Stomach (tissue), 9 donors: ENCODE data around the gene CCDC93. TPM values are rescaled to one million over a fixed set of nuclear protein-coding genes. Genes with fewer than 3 reads are reported as not detected.

Source experiments
- DNase-seq, 2 donors: peaks; one replicate each; pipeline versions ENCODE4 v3.0.0 to v3.0.0-alpha.2; 2013 to 2019
- H3K27ac ChIP-seq, 5 donors: fragments of 200-600 bp in 4 of 5; sonication (generic) in 4 of 5; one replicate each; pipeline ENCODE4 v1.5.1; 2013 to 2019; ENCODE audit warnings: mild to moderate bottlenecking in 1 of 5, moderate library complexity in 1 of 5
- H3K27me3 ChIP-seq, 3 donors: fragments of 200-600 bp; sonication (generic); one replicate each; pipeline ENCODE4 v1.5.1; 2017 to 2019; ENCODE audit warnings: mixed run types in 1 of 3
- H3K36me3 ChIP-seq, 4 donors: fragments of 200-600 bp; sonication (generic); 1 replicate in 3 of 4; 2 replicates in 1 of 4; pipeline ENCODE4 v1.5.1; 2016 to 2019
- H3K4me1 ChIP-seq, 4 donors: fragments of 200-600 bp; sonication (generic); one replicate each; pipeline ENCODE4 v1.5.1; 2016 to 2019
- H3K4me3 ChIP-seq, 4 donors: fragments of 200-600 bp; sonication (generic) in 3 of 4; one replicate each; pipeline ENCODE4 v1.5.1; 2016 to 2019; ENCODE audit warnings: mild to moderate bottlenecking in 1 of 4
- H3K9me3 ChIP-seq, 4 donors: fragments of 200-600 bp; sonication (generic); one replicate each; pipeline ENCODE4 v1.5.1; 2016 to 2019
- CTCF ChIP-seq, 7 experiments: fragments of 450-650 bp in 4 of 7; fragments of 200-600 bp in 3 of 7; sonication (generic) in 3 of 7; IDR thresholded peaks; one replicate each; pipeline ENCODE4 v1.5.1; 2016 to 2019; ENCODE audit warnings: antibody characterized with exemption in 7 of 7, control low read depth in 2 of 7, mild to moderate bottlenecking in 1 of 7
- EP300 ChIP-seq: sonication (generic); formaldehyde crosslinking; IDR thresholded peaks from one replicate; pipeline ENCODE4 v1.6.1; 2017; ENCODE audit warnings: antibody characterized with exemption
- POLR2A ChIP-seq, 4 donors: fragments of 450-650 bp; IDR thresholded peaks; one replicate each; pipeline ENCODE4 v1.6.1; 2016; ENCODE audit warnings: antibody characterized with exemption in 4 of 4, control low read depth in 2 of 4, mild to moderate bottlenecking in 1 of 4, moderate library complexity in 1 of 4
- POLR2AphosphoS5 ChIP-seq, 3 donors: sonication (generic); formaldehyde crosslinking; IDR thresholded peaks; one replicate each; pipeline ENCODE4 v1.6.1; 2016; ENCODE audit warnings: antibody characterized with exemption in 3 of 3
- WGBS, 5 donors: extraction: QIAGEN DNeasy Blood & Tissue Kit in 3 of 5; methylation state at CpG; one replicate each; pipeline versions ENCODE4 v1.1.5 to v1.1.7; 2013 to 2018; 5-methylcytosine and 5-hydroxymethylcytosine counted together
- intact Hi-C: fragments of 100-400 bp; cut with DNase I; formaldehyde crosslinking; loops from one replicate; pipeline ENCODE4 v1.15.1; 2023; ENCODE audit warnings: low total_unique reads
- polyA plus RNA-seq, 3 donors: library from polyadenylated mRNA; stranded (reverse); fragments of 200-250 nt; gene quantifications; one replicate each; pipeline ENCODE4 v1.2.3, GENCODE V29; 2013
- total RNA-seq, 5 donors: library from RNA; depleted of rRNA; stranded (reverse); fragments of >200 nt; gene quantifications; one replicate each; pipeline versions ENCODE4 v1.1.0 to v1.2.3, GENCODE V29; 2014 to 2016
- donor health status: healthy with polysubstance abuse.
- donor health status: Bipolar disorder and iron deficiency.
- donor health status: healthy.

The CCDC93 gene
- total and polyA plus RNA-seq, 8 donors = 3.1 to 63.9 (median 24.3) TPM

GRCh38 chr2:117996525-117996924, 17.3 kb downstream of the CCDC93 start:
- H3K36me3 ChIP-seq = peaks cover 28 to 98% (median 96%) of the 10 kb centered on the region in 4 donors
- intact Hi-C loops = no loop called here
- no peaks in the 10 kb centered on the region for H3K9me3 ChIP-seq
- DNase-seq = no peak
- no peak overlapping the region for H3K27ac ChIP-seq
- no peaks in the 10 kb centered on the region for H3K27me3 ChIP-seq
- no peak for TF ChIP-seq EP300
- H3K4me1 ChIP-seq = peaks cover 0 to 22% (median 13%) of the 10 kb centered on the region in 4 donors
- WGBS, 5 donors = 37 to 71% (median 47%) methylated on average over 3 of the region's 3 CpGs
- no peak overlapping the region for H3K4me3 ChIP-seq

GRCh38 chr2:117994729-117995128, 19.1 kb downstream of the CCDC93 start:
- Histone ChIP-seq H3K36me3 (peaks cover 20 to 99% (median 96%) of the 10 kb centered on the region in 4 donors), H3K9me3 (no peaks in the 10 kb centered on the region), H3K4me1 (peaks cover 0 to 22% (median 13%) of the 10 kb centered on the region in 4 donors), H3K27me3 (no peaks in the 10 kb centered on the region), H3K27ac (no peak overlapping the region), H3K4me3 (no peak overlapping the region)
- intact Hi-C loops = no loop called here
- TF ChIP-seq EP300 (no peak), CTCF (IDR thresholded peaks at IDR 0.05) (no peak), POLR2AphosphoS5 (IDR thresholded peaks at IDR 0.05) (no peak), POLR2A (IDR thresholded peaks at IDR 0.05) (no peak)
- DNase-seq = no peak
- 62 to 95% (median 82%) methylated on average over 4 of the region's 4 CpGs for WGBS, 5 donors

- intact Hi-C loops = no loop called here
- peaks cover 11 to 92% (median 90%) of the 10 kb centered on the region in 4 donors for H3K36me3 ChIP-seq
Measured at GRCh38 chr2:117989854-117990438, 23.9 kb downstream of the CCDC93 start.

GRCh38 chr2:117987121-117987520, 26.7 kb downstream of the CCDC93 start:
- DNase-seq = no peak
- Histone ChIP-seq H3K4me3 (no peak overlapping the region), H3K9me3 (no peaks in the 10 kb centered on the region), H3K27ac (no peak overlapping the region), H3K27me3 (no peaks in the 10 kb centered on the region), H3K36me3 (peaks cover 8 to 90% (median 88%) of the 10 kb centered on the region in 4 donors), H3K4me1 (no peaks in the 10 kb centered on the region)
- WGBS, 5 donors = 96 to 100% (median 98%) methylated on average over 2 of the region's 2 CpGs
- intact Hi-C loops = no loop called here
- TF ChIP-seq EP300 (no peak), POLR2AphosphoS5 (IDR thresholded peaks at IDR 0.05) (no peak), POLR2A (IDR thresholded peaks at IDR 0.05) (no peak), CTCF (IDR thresholded peaks at IDR 0.05) (no peak)

More at GRCh38 chr2:117989854-117990438, 23.9 kb downstream of the CCDC93 start:
- WGBS, 5 donors = 95 to 100% (median 96%) methylated on average over 1 of the region's 1 CpG
- H3K27me3 ChIP-seq = no peaks in the 10 kb centered on the region
- H3K9me3 ChIP-seq = no peaks in the 10 kb centered on the region
- no peak for TF ChIP-seq CTCF (IDR thresholded peaks at IDR 0.05)
- no peak for DNase-seq
- no peak overlapping the region for H3K27ac ChIP-seq
- no peak overlapping the region for H3K4me3 ChIP-seq
- H3K4me1 ChIP-seq = no peaks in the 10 kb centered on the region

GRCh38 chr2:117985092-117985491, 28.8 kb downstream of the CCDC93 start:
- peaks cover 8 to 82% (median 74%) of the 10 kb centered on the region in 4 donors for H3K36me3 ChIP-seq
- peaks cover 0 to 4% (median 0%) of the 10 kb centered on the region in 4 donors for H3K4me1 ChIP-seq
- no peak overlapping the region for H3K27ac ChIP-seq
- WGBS, 5 donors = 81 to 88% (median 83%) methylated on average over 2 of the region's 2 CpGs
- no peaks in the 10 kb centered on the region for H3K9me3 ChIP-seq
- TF ChIP-seq EP300 = no peak
- no peak for TF ChIP-seq POLR2A (IDR thresholded peaks at IDR 0.05)
- TF ChIP-seq POLR2AphosphoS5 (IDR thresholded peaks at IDR 0.05) = no peak
- no peak for TF ChIP-seq CTCF (IDR thresholded peaks at IDR 0.05)
- H3K27me3 ChIP-seq = no peaks in the 10 kb centered on the region
- DNase-seq = no peak
- H3K4me3 ChIP-seq = no peak overlapping the region
- intact Hi-C loops = no loop called here
